ENCODE measurements around the gene L3MBTL3.

DNA sequence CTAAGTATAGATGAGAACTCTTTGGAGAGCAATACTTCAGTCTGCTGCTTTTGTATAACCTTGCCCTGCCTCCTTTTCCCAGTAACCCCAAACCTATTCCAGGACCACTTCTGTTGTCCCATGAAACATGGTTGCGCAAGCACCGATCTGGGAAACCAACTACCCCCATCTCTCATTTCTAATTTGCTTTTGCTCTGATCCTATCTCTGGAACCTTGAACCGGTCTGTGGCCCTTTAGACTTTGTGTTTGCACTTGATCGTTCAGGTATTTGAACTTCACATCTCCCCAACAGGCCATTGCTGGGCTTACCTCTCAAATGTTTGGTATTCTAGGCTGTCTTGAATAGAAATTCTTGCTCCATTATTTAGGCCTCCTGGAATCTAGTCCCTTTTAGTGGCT is 25.0 kb downstream of the L3MBTL3 start:
- TF ChIP-seq REST (IDR thresholded peaks at IDR 0.05; ENCODE audit: low read depth) = no peak
- TF ChIP-seq CEBPB (IDR thresholded peaks at IDR 0.05; ENCODE audit: low read depth) = no peak
- no peak for TF ChIP-seq CTCF (IDR thresholded peaks at IDR 0.05 in 2 of 3, conservative IDR thresholded peaks at IDR 0.05 in 1 of 3; ENCODE audit: borderline replicate concordance in 1 of 3, insufficient read depth in 1 of 3, low read depth in 2 of 3, low read length in 2 of 3)
- TF ChIP-seq POLR2AphosphoS5 (IDR thresholded peaks at IDR 0.05; ENCODE audit: low read depth, low read length) = no peak
- no peak for TF ChIP-seq POLR2A (IDR thresholded peaks at IDR 0.05; ENCODE audit: borderline replicate concordance, extremely low read depth, insufficient read depth, insufficient read length)
- TF ChIP-seq ZFX (IDR thresholded peaks at IDR 0.05) = no peak
- no peak for TF ChIP-seq ZBTB33 (IDR thresholded peaks at IDR 0.05; ENCODE audit: extremely low read depth, insufficient replicate concordance, low read length)
- no peak for TF ChIP-seq JUND (IDR thresholded peaks at IDR 0.05)
- no peak for TF ChIP-seq TCF7L2 (IDR thresholded peaks at IDR 0.05; ENCODE audit: borderline replicate concordance, extremely low read depth, insufficient read depth, insufficient read length)

Data from HCT116 (cell line).